Ascending aorta (tissue), 2 donors: Measurements from ENCODE around the gene OR2Z1. TPM values are rescaled to one million over a fixed set of nuclear protein-coding genes. Genes with fewer than 3 reads are reported as not detected.
"Not testable (repeated sequence)": the region's sequence is repeated elsewhere in the genome, so short reads cannot be mapped to it uniquely, and the experiment has no call there.

Source experiments
- DNase-seq, 2 donors: peaks; one replicate each; pipeline ENCODE4 v3.0.0-alpha.2; 2019; ENCODE audit warnings: low spot score in 2 of 2
- H3K27ac ChIP-seq, 2 donors: fragments of 200-600 bp; sonication (generic); one replicate each; pipeline ENCODE4 v1.5.1; 2016 to 2017; ENCODE audit warnings: mild to moderate bottlenecking in 1 of 2
- H3K27me3 ChIP-seq: fragments of 200-600 bp; sonication (generic); one replicate; pipeline ENCODE4 v1.5.1; 2017
- H3K36me3 ChIP-seq, 2 donors: fragments of 200-600 bp; sonication (generic); one replicate each; pipeline ENCODE4 v1.5.1; 2016
- H3K4me1 ChIP-seq, 2 donors: fragments of 200-600 bp; sonication (generic); one replicate each; pipeline ENCODE4 v1.5.1; 2016 to 2017; ENCODE audit warnings: mild to moderate bottlenecking in 1 of 2
- H3K4me3 ChIP-seq, 2 donors: fragments of 200-600 bp; sonication (generic); one replicate each; pipeline ENCODE4 v1.5.1; 2016 to 2017; ENCODE audit warnings: mild to moderate bottlenecking in 1 of 2
- H3K9me3 ChIP-seq, 2 donors: fragments of 200-600 bp; sonication (generic); one replicate each; pipeline ENCODE4 v1.5.1; 2016
- intact Hi-C: fragments of 100-400 bp; cut with DNase I; formaldehyde crosslinking; loops from one replicate; pipeline ENCODE4 v1.15.1; 2023
- total RNA-seq: library from RNA; depleted of rRNA; stranded (reverse); fragments of >200 nt; gene quantifications from one replicate; pipeline ENCODE4 v1.1.0, GENCODE V29; 2016
- TF ChIP-seq, protein P1 (sequence below), 3 experiments: fragments of 200-600 bp in 2 of 3; fragments of 450-650 bp in 1 of 3; sonication (generic) in 2 of 3; IDR thresholded peaks; one replicate each; pipeline ENCODE4 v1.5.1; 2016 to 2019; ENCODE audit warnings: antibody characterized with exemption in 3 of 3, mild to moderate bottlenecking in 1 of 3, moderate library complexity in 1 of 3

The OR2Z1 gene
- total RNA-seq, 1 donor from 2014 or later, result not detected

DNA sequence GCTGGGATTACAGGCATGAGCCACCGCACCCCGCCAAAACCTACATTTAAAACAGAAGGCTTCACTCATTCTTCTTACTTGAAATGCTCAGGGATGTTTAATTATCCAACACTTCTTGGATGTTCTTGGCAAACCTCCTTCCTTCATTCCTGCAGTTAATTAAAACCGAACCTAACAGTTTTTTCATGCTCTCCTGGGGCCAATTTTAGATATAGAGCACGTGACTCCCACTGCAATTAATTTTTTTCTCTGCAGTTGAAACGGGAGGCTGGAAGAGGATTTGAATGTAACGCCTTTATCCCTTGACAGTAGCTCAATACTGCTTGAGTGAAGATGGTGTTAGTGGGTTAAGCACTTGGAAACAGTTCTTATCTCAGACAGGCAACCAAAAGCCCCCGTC lies 18.2 kb upstream of the OR2Z1 start:
- TF ChIP-seq, protein P1, sequence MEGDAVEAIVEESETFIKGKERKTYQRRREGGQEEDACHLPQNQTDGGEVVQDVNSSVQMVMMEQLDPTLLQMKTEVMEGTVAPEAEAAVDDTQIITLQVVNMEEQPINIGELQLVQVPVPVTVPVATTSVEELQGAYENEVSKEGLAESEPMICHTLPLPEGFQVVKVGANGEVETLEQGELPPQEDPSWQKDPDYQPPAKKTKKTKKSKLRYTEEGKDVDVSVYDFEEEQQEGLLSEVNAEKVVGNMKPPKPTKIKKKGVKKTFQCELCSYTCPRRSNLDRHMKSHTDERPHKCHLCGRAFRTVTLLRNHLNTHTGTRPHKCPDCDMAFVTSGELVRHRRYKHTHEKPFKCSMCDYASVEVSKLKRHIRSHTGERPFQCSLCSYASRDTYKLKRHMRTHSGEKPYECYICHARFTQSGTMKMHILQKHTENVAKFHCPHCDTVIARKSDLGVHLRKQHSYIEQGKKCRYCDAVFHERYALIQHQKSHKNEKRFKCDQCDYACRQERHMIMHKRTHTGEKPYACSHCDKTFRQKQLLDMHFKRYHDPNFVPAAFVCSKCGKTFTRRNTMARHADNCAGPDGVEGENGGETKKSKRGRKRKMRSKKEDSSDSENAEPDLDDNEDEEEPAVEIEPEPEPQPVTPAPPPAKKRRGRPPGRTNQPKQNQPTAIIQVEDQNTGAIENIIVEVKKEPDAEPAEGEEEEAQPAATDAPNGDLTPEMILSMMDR (IDR thresholded peaks at IDR 0.05), result no peak
- no peak overlapping the region for H3K27ac ChIP-seq
- no peak for DNase-seq
- H3K4me3 ChIP-seq, result no peak overlapping the region
- no peaks in the 10 kb centered on the region for H3K27me3 ChIP-seq
- no peaks in the 10 kb centered on the region for H3K36me3 ChIP-seq
- no peaks in the 10 kb centered on the region for H3K4me1 ChIP-seq
- no peaks in the 10 kb centered on the region for H3K9me3 ChIP-seq
- intact Hi-C loops, result no loop called here

DNA sequence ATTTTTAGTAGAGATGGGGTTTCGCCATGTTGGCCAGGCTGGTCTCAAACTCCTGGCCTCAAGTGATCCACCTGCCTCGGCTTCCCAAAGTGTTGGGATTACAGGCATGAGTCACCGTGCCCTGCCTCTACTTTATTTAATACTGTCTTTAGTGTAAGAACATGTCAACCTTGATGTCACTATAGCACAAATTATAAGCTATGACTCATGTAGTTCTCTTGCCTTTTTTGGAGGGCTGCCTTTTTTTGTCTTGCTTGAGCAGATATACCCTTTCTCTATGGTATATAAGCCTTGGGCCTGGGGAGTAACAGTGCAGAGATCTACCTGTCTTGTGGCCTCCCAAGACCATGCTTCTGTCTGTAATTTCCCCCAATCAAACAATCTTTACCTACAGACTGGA lies 16.1 kb upstream of the OR2Z1 start:
- DNase-seq, H3K4me1 ChIP-seq, H3K4me3 ChIP-seq, H3K27ac ChIP-seq, H3K9me3 ChIP-seq, H3K36me3 ChIP-seq, intact Hi-C loops, H3K27me3 ChIP-seq: not testable (repeated sequence)

DNA sequence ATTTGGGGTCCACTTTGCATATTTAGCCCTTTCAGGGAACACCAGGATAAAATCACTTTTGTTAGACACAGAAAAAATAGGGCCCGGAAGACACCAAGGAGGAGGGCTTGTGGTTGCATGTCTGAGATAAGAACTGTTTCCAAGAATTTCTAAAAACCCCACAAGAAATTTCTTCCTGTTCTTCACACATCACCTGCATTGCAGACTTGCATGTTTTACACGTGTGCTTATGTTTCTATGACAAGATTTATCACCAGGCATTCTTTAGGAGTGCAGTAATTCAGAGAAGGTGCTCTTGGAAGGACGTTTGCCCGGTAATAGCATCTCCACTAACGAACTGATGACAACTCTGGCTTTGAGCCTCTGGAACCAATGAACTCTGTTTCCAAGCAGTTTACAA lies 15.7 kb upstream of the OR2Z1 start:
- no peak overlapping the region for H3K4me3 ChIP-seq
- no peaks in the 10 kb centered on the region for H3K4me1 ChIP-seq
- intact Hi-C loops, result no loop called here
- H3K27me3 ChIP-seq, result no peaks in the 10 kb centered on the region
- H3K27ac ChIP-seq, result no peak overlapping the region
- TF ChIP-seq, protein P1 (IDR thresholded peaks at IDR 0.05), result no peak
- H3K9me3 ChIP-seq, result no peaks in the 10 kb centered on the region
- no peak for DNase-seq
- no peaks in the 10 kb centered on the region for H3K36me3 ChIP-seq

DNA sequence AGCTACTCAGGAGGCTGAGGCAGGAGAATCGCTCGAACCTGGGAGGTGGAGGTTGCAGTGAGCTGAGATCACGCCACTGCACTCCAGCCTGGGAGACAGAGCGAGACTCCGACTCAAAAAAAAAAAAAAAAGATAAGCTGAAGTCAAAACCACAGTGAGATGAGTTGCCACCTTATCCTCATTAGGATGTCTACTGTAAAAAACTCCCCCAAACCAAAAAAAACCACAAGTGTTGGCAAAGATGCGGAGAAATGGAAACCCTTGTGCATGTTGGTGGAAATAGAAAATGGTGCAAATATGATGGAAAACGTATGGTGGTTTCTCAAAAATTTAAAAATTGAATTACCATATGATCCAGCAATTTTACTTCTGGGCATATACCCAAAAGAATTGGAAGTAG lies 11.1 kb upstream of the OR2Z1 start:
- intact Hi-C loops, result loop anchor here (1.0 kb wide), 1 partner anchor 10 kb away; no protein-coding TSS in a partner anchor
- not testable (repeated sequence) for H3K4me1 ChIP-seq, H3K9me3 ChIP-seq, H3K4me3 ChIP-seq, H3K36me3 ChIP-seq, H3K27me3 ChIP-seq, H3K27ac ChIP-seq, DNase-seq

DNA sequence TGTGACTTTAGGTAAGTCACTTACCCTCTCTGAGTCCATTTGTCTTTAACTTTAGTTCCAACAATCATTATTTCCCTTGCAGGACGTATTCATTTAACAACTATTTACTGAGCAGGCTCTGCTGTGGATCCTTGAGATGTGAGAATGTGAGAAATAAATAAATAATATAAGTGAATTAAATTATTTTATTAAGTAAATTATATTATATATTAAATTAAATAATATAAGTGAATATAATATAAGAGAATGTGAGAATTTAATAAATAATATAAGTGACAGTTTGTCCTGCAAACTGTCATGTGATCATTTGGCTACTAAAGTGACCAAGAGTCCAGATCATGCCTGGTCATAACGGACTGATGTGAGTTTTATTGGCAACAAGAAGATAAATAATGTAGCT lies 598 bp downstream of the OR2Z1 start:
- no peak overlapping the region for H3K27ac ChIP-seq
- H3K36me3 ChIP-seq, result no peaks in the 10 kb centered on the region
- H3K9me3 ChIP-seq, result no peaks in the 10 kb centered on the region
- TF ChIP-seq, protein P1 (IDR thresholded peaks at IDR 0.05), result no peak
- intact Hi-C loops, result no loop called here
- H3K27me3 ChIP-seq, result no peaks in the 10 kb centered on the region
- H3K4me1 ChIP-seq, result no peaks in the 10 kb centered on the region
- no peak overlapping the region for H3K4me3 ChIP-seq
- DNase-seq, result no peak

DNA sequence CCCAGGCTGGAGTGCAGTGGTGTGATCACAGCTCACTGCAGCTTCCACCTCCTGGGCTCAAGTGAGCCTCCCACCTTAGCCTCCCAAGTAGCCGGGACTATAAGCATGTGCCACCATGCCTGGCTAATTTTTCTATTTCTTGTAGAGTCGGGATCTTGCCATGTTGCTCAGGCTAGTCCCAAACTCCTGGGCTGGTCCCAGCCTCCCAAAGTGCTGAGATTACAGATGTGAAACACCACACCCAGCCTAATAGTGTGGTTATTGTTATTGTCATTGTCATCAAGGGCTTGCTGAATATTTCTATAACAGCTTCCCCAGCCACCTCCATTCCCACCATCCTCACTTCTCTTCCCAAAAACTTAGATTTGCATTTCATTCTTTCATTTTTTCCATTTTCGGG lies 2.8 kb downstream of the OR2Z1 start:
- no peaks in the 10 kb centered on the region for H3K27me3 ChIP-seq
- no peaks in the 10 kb centered on the region for H3K4me1 ChIP-seq
- no peak overlapping the region for H3K4me3 ChIP-seq
- H3K36me3 ChIP-seq, result no peaks in the 10 kb centered on the region
- TF ChIP-seq, protein P1 (IDR thresholded peaks at IDR 0.05), result no peak
- DNase-seq, result no peak
- no peak overlapping the region for H3K27ac ChIP-seq
- no peaks in the 10 kb centered on the region for H3K9me3 ChIP-seq
- intact Hi-C loops, result no loop called here

DNA sequence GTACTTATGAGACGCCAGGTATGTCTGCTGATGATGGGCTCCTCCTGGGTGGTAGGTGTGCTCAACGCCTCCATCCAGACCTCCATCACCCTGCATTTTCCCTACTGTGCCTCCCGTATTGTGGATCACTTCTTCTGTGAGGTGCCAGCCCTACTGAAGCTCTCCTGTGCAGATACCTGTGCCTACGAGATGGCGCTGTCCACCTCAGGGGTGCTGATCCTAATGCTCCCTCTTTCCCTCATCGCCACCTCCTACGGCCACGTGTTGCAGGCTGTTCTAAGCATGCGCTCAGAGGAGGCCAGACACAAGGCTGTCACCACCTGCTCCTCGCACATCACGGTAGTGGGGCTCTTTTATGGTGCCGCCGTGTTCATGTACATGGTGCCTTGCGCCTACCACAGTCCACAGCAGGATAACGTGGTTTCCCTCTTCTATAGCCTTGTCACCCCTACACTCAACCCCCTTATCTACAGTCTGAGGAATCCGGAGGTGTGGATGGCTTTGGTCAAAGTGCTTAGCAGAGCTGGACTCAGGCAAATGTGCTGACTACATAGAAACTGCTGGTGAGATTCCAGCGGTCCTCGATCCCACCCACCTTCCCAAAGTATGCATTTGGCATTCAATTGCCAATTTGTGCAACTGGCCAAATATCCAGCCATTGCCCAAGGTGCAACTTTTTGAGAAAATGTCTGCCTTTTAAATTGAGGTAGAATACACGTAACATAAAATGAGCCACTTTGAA lies 10.2 kb downstream of the OR2Z1 start:
- Histone ChIP-seq H3K27me3 (no peaks in the 10 kb centered on the region), H3K27ac (no peak overlapping the region), H3K4me3 (no peak overlapping the region), H3K36me3 (no peaks in the 10 kb centered on the region), H3K4me1 (no peaks in the 10 kb centered on the region), H3K9me3 (no peaks in the 10 kb centered on the region)
- intact Hi-C loops, result no loop called here
- TF ChIP-seq, protein P1 (IDR thresholded peaks at IDR 0.05), result no peak
- no peak for DNase-seq
